GM18499 (cell line): ENCODE results near the gene MBP.
"Not testable (repeated sequence)": the region's sequence is repeated elsewhere in the genome, so short reads cannot be mapped to it uniquely, and the experiment has no call there.

Source experiments
- ATAC-seq: cut with Tn5 transposase; IDR thresholded peaks from one replicate; pipeline ENCODE4 v1.9.1; 2021; ENCODE audit warnings: moderate number of reproducible peaks; ENCODE audit not compliant: insufficient read depth, unreplicated experiment

The MBP gene

DNA sequence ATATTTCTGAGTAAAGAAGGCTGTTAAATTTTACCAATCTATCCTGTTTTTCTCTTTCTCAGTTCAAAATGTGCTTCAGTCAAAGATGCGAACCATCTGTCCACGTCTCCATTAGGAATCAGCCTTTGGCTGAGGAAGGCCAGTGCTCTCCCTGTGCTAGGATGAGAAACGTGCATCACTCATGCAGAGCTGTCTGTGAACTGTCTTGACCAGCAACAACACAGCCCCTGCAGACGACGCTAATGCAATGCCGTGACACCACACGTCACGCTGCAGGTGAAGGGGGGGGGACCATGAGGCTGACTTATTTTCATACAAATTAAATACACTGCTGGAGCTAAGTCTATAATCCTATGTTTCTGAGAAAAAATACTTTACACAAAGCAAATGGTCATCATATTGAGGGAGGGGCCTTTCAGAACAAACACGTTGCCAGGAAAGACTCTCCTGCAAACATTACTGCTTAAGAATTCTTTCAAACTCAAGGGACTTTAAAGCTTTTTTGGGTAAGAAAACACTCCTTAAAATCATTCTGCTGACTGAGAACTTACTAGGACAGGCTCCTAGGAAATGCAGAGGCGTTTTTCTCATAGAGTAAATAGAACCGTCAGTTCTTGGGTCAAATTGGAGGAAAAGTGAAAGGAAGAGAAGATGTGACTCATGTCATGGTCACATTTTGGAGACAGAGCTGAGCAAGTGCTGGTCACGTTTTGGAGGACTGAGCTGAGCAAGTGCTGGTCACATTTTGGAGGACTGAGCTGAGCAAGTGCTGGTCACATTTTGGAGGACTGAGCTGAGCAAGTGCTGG is 97.0 kb downstream of the MBP start:
- no peak for ATAC-seq

DNA sequence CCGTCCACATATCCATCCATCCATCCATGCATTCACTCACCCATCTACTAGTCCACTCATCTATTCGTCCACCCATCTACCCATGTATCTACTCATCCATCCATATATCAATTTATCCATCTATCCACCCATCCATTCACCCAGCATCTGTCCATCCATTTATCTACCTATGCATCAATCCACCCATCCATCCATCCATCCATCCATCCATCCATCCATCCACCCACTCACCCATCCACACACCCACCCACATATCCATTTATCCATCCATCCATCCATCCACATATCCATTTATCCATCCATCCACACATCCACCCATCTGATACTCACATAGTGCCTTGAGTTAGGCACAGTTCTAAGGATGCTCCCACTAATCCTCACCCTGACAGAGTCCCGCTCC is 99.0 kb downstream of the MBP start:
- ATAC-seq = no peak

DNA sequence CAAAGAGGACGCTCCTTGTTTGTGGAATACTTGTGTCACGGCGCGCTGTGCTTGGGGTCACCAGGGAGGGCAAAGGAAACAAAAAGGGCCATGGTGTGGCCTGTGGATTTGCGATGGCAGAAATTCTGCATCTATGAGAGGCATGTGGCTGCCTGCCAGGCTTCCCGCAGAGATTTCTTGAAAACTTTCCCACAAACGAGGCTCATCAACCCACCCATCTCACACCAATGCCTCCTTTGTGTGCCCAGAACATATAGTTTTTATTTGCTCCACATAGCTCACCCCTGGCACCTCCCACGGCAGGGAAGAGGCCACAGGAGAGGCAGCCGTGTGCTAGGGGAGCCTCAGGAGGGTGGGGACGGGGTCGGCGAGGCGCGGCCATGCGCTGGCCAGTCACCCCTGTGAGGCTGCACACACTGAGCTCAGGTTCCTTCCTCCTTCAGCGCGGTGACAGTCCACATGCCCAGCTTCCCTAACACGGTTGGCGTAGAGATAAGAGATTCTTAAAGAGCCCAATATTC is 100.3 kb downstream of the MBP start:
- no peak for ATAC-seq

GRCh38 chr18:77031662-77032061 is 100.9 kb downstream of the MBP start:
- no peak for ATAC-seq

DNA sequence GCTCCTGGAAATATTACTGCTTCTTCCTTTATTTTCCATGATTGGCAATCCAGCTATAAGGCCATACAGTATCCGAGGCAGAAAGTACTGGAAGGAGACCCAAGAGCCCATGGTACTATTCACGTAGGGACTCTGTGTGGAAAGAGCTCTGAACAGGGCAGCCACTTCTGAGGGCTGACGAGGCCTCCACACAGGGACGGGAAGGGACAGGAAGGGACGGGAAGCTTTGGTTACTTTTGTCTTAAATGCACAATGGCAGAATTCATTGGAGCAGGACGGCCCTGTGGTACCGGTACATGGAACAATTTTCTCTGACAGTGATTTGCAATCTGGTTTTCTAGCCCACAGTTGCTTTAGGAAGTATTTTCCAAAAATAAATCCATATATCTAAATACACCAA is 102.4 kb downstream of the MBP start:
- ATAC-seq = no peak

DNA sequence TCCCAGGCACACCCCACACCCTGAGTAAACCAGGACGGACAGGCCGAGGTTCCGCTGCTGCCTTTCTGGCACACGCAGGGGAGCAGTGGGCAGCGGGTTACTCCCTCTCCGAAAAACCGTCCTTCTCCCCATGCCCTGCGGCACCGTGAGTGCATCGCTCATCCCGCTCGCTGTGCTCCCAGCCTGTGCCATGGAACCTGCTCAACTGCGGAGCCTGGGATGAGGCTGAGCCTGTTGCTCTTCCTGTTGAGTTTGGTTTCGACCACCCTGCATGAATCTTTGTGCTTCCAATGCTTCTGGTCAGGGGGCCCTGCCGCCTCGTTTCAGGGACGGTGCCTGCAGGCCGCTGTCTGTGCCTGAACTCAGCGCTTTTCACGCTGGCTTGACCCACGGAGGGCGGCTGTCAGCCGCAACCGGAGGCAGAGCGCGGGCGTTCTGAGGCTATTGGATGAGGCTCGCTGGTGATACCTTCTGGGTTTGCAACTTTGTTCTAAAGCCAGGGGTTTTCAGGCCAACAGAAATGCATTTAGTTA is 106.7 kb downstream of the MBP start:
- no peak for ATAC-seq

- no peak for ATAC-seq
Measured at GRCh38 chr18:77025123-77025522, 107.5 kb downstream of the MBP start.

DNA sequence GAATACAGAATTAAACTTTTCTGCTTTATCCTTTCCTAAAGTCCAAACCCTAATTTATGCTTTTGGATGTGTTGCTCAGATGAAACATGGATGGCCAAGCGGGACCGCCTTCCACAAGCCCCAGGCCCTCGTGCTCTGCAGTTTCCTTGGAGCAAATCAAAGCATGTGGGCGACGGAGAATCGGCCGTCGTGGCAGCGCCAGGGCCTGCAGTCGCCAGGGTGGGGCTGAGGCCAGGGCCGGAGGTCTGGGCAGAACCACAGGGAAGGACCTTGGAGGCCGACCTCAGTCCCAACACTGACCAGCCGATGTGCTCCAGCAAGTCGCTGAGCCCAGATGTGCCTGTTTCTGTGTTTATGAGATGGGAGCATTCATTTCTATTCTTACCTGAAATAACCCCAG is 108.1 kb downstream of the MBP start:
- no peak for ATAC-seq

DNA sequence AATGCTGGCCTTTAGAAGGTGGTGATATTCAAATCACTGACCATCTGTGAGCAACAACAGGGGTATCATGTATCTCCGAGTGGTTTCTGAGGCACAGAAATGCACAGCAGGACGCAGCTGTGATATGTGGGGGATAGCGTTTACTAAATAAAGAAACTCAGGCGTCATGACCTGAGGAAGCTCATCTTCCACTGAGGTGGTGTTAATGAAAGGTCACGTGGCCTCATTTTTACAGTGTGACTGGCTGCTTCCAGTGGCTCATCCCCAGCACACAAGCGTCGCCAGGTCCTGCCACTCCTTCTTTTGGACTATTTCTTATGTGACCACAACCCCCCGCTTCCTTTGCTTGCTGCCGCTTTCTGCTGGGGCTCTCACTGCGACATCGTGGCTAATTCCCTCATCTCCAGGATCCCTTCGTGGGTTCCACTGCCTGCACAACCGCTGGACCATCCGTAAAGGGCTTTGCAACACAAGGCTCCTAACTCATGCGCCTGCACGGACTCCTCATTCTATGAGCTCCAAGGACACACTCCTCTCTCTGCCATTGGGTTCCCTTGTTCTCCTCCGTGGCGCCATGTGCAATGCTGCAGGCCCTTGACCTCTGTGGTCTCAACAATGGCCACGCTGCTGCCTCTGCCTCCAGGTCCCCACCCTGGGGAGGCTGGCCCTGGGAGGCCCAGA is 109.3 kb downstream of the MBP start:
- ATAC-seq = no peak

DNA sequence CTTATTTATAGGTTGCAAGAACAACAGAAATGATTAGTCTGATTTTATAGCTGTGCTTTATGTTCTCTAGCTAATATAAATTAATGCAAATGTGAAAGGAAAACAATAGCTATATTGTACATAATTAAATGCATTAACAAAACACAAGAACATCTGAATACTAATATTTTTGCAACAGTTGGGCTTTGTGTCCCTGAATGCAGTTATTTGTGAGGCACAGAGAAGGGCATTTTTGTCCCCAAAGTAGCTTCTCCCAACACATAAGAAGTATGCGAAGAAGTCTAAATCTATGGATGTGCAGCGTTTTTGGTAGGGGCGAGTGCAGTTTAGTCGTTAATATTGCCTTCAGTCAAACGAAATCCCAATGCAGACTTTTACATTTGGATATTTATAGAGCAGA is 110.0 kb downstream of the MBP start:
- ATAC-seq = no peak

DNA sequence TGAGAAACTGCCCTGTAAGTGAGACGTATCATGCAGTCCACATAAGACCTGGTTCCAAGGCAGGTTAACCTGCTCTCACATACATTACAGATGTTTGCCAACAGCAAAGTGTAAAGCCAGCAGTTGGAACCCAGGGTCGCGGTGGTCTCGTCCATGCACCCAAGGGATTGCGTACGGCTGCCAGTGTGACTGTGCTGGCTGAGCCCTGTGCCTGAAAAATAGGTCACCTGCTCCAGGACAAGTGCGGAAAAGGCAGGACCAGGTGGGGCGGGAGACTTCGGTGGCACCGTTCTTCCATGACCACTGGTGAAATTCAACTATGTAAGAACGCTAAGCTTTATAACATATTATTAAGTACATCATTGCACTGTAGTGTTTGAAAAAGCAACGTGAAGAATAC is 110.5 kb downstream of the MBP start:
- ATAC-seq = no peak

- not testable (repeated sequence) for ATAC-seq
Measured at GRCh38 chr18:77021478-77021877, 111.1 kb downstream of the MBP start.

- ATAC-seq = no peak
Measured at GRCh38 chr18:77021075-77021474, 111.5 kb downstream of the MBP start.

- ATAC-seq = no peak
Measured at GRCh38 chr18:77020561-77020960, 112.0 kb downstream of the MBP start.

- no peak for ATAC-seq
Measured at GRCh38 chr18:77019641-77020040, 112.9 kb downstream of the MBP start.

- ATAC-seq = not testable (repeated sequence)
Measured at GRCh38 chr18:77018650-77019049, 113.9 kb downstream of the MBP start.

- no peak for ATAC-seq
Measured at GRCh38 chr18:77017355-77017754, 115.2 kb downstream of the MBP start.

DNA sequence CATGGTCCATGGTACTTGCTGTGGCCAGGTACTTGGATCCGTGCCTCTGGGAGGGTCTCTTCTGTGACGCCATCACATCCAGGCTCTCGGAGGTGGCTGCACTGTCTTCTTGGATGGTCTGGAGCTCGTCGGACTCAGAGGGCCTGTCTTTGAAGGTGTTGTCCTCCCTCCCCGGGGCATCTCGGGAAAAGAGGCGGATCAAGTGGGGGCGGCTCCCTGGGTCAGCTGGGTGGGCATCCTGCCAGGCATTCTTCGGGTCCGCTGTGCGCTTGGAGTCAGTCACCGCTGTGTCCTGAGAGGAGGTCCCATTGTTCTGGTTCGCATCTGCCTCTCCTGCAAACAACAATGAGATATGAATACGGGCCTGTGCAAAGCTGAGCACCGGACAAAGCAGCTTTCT is 115.6 kb downstream of the MBP start:
- ATAC-seq = no peak

DNA sequence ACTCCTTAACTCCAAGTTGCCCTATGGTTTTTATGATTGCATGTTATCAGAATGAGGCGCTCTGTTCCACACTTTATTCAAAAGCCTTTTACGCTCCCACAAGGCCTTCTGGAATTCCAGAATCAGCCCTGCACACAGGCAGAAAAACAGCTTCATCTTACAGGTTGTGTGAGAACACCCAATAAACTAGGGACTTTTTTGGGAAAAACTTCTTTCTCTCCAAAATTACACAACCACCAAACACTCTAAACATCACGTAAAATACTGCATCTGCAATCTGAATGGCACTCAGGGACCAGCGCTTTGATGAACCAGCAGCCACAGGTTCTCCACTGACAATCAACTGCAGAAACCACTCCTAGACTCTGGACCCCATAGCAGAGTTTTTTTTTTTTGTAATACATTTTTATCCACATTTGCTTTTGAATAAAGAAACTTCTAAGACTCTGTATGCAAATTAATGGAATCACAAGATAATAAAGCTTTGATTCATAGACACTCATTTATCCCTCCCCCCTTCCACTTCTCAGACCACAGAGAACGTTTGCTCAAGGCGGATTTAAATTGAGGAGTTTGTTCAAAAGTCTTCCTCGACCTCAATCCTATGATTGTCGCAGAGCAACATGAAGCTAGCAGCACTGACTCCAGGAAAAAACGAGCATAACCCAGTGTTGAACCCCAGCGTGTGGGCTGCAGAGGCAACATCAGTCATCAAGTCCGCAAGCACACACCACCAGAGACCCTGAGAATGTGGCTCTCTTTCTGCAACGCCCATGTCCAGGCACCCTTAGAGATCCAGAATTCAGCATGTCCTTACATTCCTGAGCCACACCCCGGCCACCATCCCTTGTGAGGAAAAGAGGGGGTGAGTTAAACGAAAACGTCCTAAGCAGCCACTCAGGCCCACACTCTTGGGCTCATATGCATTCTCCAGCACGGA is 116.5 kb downstream of the MBP start:
- no peak for ATAC-seq

DNA sequence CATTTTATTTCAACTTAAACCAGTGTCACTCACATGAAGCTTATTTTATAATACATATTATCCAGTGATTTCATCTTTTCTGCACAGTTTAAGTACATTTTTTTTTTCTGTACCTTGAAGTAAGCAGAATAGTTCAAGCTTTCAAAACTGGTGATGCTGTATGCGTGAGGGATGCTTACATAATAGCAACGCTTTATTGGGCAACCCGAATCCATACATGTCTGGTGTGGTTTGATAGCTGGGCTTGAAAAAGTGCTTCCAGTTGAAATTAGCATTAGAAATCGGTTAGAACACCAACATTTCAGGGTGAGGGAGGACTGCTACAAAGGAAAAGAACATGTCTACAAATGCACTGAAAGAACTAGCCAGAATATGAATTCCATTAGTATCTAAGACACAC is 117.4 kb downstream of the MBP start:
- no peak for ATAC-seq
